ENCODE data around the gene VPS4B.

Gene VPS4B

GRCh38 chr18:63397349-63397748 lies 24.9 kb downstream of the VPS4B start:
- H3K36me3 ChIP-seq (ENCODE audit: control insufficient read depth, insufficient read depth, low read length) = peaks cover 82% of the 10 kb centered on the region
- no peaks in the 10 kb centered on the region for H3K9me3 ChIP-seq (ENCODE audit: control insufficient read depth, insufficient read depth, low read length)
- H3K27me3 ChIP-seq (ENCODE audit: control insufficient read depth, insufficient read depth, low read length) = no peaks in the 10 kb centered on the region
- no peak overlapping the region for H3K9ac ChIP-seq (ENCODE audit: low read depth, low read length)
- H3K4me1 ChIP-seq (ENCODE audit: control insufficient read depth, insufficient read depth, low read length) = no peaks in the 10 kb centered on the region
- no peak overlapping the region for H3K27ac ChIP-seq (ENCODE audit: low read depth, low read length)
- no peak overlapping the region for H3K4me3 ChIP-seq (ENCODE audit: low read depth, low read length)

DNA sequence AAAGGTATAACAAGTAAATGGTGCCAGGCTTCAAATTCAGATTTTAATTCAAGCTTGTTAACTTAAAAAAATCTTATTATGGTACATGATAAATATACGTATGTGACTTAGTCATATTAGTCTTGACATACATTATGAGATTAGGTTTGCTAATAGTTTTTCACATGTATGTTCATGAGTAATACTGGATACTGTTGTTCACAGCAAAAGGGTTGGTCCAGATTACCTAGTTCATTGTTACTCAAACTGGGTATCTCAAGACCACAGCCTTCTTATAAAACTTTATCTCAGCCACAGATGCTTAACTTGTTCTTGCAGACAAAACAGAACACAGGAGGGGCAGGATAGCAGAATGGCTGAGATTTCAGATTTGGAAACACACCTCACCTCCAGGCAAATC lies 26.8 kb downstream of the VPS4B start:
- peaks cover 83% of the 10 kb centered on the region for H3K36me3 ChIP-seq (ENCODE audit: control insufficient read depth, insufficient read depth, low read length)
- H3K27me3 ChIP-seq (ENCODE audit: control insufficient read depth, insufficient read depth, low read length) = no peaks in the 10 kb centered on the region
- no peak overlapping the region for H3K9ac ChIP-seq (ENCODE audit: low read depth, low read length)
- H3K27ac ChIP-seq (ENCODE audit: low read depth, low read length) = no peak overlapping the region
- no peaks in the 10 kb centered on the region for H3K9me3 ChIP-seq (ENCODE audit: control insufficient read depth, insufficient read depth, low read length)
- H3K4me3 ChIP-seq (ENCODE audit: low read depth, low read length) = no peak overlapping the region
- no peaks in the 10 kb centered on the region for H3K4me1 ChIP-seq (ENCODE audit: control insufficient read depth, insufficient read depth, low read length)

DNA sequence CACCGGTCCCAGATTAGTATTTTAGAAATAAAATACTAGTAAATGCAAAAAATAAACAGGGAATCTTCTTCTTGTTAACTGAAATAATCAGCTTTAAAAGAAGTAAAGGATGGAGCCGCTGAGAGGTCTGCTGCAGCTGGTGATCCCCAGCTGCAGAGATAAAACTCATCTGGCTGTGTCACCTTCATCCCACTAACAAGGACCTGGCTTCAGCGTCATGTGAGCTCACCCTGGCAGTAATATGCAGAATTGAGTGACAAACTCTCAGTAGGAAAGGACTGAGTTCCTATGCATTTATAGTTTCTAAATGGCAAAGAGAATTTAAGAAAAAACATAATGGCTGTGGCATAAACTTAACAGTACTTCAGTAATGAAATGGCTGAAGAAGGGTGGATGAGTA lies 27.3 kb downstream of the VPS4B start:
- Histone ChIP-seq H3K4me3 (ENCODE audit: low read depth, low read length) (no peak overlapping the region), H3K36me3 (ENCODE audit: control insufficient read depth, insufficient read depth, low read length) (peaks cover 83% of the 10 kb centered on the region), H3K4me1 (ENCODE audit: control insufficient read depth, insufficient read depth, low read length) (no peaks in the 10 kb centered on the region), H3K9ac (ENCODE audit: low read depth, low read length) (no peak overlapping the region), H3K9me3 (ENCODE audit: control insufficient read depth, insufficient read depth, low read length) (no peaks in the 10 kb centered on the region), H3K27me3 (ENCODE audit: control insufficient read depth, insufficient read depth, low read length) (no peaks in the 10 kb centered on the region), H3K27ac (ENCODE audit: low read depth, low read length) (no peak overlapping the region)

DNA sequence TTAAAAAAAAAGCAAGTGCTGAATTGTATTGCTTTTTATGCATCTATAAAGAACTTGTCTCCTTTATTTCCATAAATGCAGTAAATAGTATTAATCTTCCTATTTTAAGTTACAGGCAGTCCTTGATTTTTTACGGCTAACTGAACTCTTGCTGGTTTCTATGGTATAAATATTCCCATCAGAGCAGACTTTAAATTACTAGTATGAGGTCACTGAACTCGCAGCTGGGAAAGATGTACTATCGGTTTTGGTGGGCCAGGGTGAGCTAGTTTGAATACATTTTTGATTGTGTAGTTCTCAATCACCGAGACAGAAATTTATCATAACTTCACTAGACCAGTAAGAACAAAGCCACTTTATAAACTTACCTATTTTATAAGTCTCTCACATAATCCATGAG lies 34.4 kb downstream of the VPS4B start:
- no peaks in the 10 kb centered on the region for H3K27me3 ChIP-seq (ENCODE audit: control insufficient read depth, insufficient read depth, low read length)
- H3K9ac ChIP-seq (ENCODE audit: low read depth, low read length) = no peak overlapping the region
- H3K4me1 ChIP-seq (ENCODE audit: control insufficient read depth, insufficient read depth, low read length) = no peaks in the 10 kb centered on the region
- H3K27ac ChIP-seq (ENCODE audit: low read depth, low read length) = no peak overlapping the region
- H3K9me3 ChIP-seq (ENCODE audit: control insufficient read depth, insufficient read depth, low read length) = no peaks in the 10 kb centered on the region
- peaks cover 39% of the 10 kb centered on the region for H3K36me3 ChIP-seq (ENCODE audit: control insufficient read depth, insufficient read depth, low read length)
- H3K4me3 ChIP-seq (ENCODE audit: low read depth, low read length) = no peak overlapping the region

- Histone ChIP-seq H3K9me3 (ENCODE audit: control insufficient read depth, insufficient read depth, low read length) (no peaks in the 10 kb centered on the region), H3K36me3 (ENCODE audit: control insufficient read depth, insufficient read depth, low read length) (no peaks in the 10 kb centered on the region), H3K27ac (ENCODE audit: low read depth, low read length) (no peak overlapping the region), H3K9ac (ENCODE audit: low read depth, low read length) (no peak overlapping the region), H3K4me3 (ENCODE audit: low read depth, low read length) (no peak overlapping the region), H3K27me3 (ENCODE audit: control insufficient read depth, insufficient read depth, low read length) (no peaks in the 10 kb centered on the region), H3K4me1 (ENCODE audit: control insufficient read depth, insufficient read depth, low read length) (no peaks in the 10 kb centered on the region)
Observed at GRCh38 chr18:63382843-63383242, 39.4 kb downstream of the VPS4B start.

DNA sequence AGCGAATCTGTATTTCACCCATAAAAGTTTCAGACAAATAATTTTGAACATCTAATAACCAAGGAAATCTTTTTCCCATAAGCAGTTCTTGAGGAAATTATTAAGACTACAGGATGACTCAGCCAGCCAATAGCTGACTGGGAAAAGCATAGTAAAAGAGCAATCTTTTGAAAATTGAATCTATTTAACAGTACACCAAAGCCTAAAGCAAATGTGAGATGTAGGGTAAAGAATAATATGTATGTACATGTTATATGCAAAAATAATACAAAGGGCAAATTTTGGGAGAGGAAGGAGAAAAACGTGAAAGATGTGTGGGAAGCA lies 42.7 kb downstream of the VPS4B start:
- Histone ChIP-seq H3K9me3 (ENCODE audit: control insufficient read depth, insufficient read depth, low read length) (no peaks in the 10 kb centered on the region), H3K4me3 (ENCODE audit: low read depth, low read length) (no peak overlapping the region), H3K27ac (ENCODE audit: low read depth, low read length) (no peak overlapping the region), H3K36me3 (ENCODE audit: control insufficient read depth, insufficient read depth, low read length) (no peaks in the 10 kb centered on the region), H3K27me3 (ENCODE audit: control insufficient read depth, insufficient read depth, low read length) (no peaks in the 10 kb centered on the region), H3K9ac (ENCODE audit: low read depth, low read length) (no peak overlapping the region), H3K4me1 (ENCODE audit: control insufficient read depth, insufficient read depth, low read length) (no peaks in the 10 kb centered on the region)

DNA sequence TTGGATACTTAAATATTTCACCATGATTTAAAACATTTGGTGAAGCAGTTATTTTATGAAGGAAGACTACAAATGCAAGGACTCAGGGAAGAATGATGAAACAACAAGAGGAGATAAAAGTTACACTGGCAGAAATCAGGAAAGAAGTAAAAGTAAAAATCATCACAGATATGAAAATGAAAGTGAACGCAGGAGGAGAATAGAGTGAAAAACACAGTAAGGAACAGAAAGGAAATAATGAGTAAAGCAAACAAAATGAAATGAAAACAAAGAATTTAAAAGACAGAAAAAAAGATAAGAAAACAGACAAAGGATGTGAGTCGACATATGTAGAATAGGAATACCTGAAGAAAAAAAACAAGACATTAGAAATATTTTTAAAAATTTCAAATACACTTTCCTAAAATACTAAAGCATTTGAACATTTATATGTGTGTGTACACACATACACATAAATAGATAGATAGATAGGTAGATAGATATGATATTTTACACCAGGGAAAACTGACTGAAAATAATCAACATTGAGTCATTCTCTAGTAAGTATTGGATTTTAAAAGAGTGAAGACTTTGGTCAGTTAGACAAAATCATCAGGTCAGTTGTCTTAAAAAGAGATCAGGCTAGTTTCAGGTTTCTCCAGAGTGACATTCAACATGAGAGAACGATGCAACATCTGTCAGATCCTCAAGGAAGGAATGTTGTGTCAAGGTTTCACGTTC lies 43.2 kb downstream of the VPS4B start:
- Histone ChIP-seq H3K9ac (ENCODE audit: low read depth, low read length) (no peak overlapping the region), H3K36me3 (ENCODE audit: control insufficient read depth, insufficient read depth, low read length) (no peaks in the 10 kb centered on the region), H3K4me3 (ENCODE audit: low read depth, low read length) (no peak overlapping the region), H3K27me3 (ENCODE audit: control insufficient read depth, insufficient read depth, low read length) (no peaks in the 10 kb centered on the region), H3K9me3 (ENCODE audit: control insufficient read depth, insufficient read depth, low read length) (no peaks in the 10 kb centered on the region), H3K27ac (ENCODE audit: low read depth, low read length) (no peak overlapping the region), H3K4me1 (ENCODE audit: control insufficient read depth, insufficient read depth, low read length) (no peaks in the 10 kb centered on the region)

- H3K9me3 ChIP-seq (ENCODE audit: control insufficient read depth, insufficient read depth, low read length) = no peaks in the 10 kb centered on the region
- no peak overlapping the region for H3K27ac ChIP-seq (ENCODE audit: low read depth, low read length)
- no peak overlapping the region for H3K9ac ChIP-seq (ENCODE audit: low read depth, low read length)
- no peaks in the 10 kb centered on the region for H3K27me3 ChIP-seq (ENCODE audit: control insufficient read depth, insufficient read depth, low read length)
- H3K36me3 ChIP-seq (ENCODE audit: control insufficient read depth, insufficient read depth, low read length) = no peaks in the 10 kb centered on the region
- no peaks in the 10 kb centered on the region for H3K4me1 ChIP-seq (ENCODE audit: control insufficient read depth, insufficient read depth, low read length)
- H3K4me3 ChIP-seq (ENCODE audit: low read depth, low read length) = no peak overlapping the region
Observed at GRCh38 chr18:63377275-63377980, 44.8 kb downstream of the VPS4B start.

GRCh38 chr18:63376538-63376937 lies 45.7 kb downstream of the VPS4B start:
- Histone ChIP-seq H3K4me3 (ENCODE audit: low read depth, low read length) (no peak overlapping the region), H3K27me3 (ENCODE audit: control insufficient read depth, insufficient read depth, low read length) (no peaks in the 10 kb centered on the region), H3K9ac (ENCODE audit: low read depth, low read length) (no peak overlapping the region), H3K4me1 (ENCODE audit: control insufficient read depth, insufficient read depth, low read length) (no peaks in the 10 kb centered on the region), H3K27ac (ENCODE audit: low read depth, low read length) (no peak overlapping the region), H3K9me3 (ENCODE audit: control insufficient read depth, insufficient read depth, low read length) (no peaks in the 10 kb centered on the region), H3K36me3 (ENCODE audit: control insufficient read depth, insufficient read depth, low read length) (no peaks in the 10 kb centered on the region)

DNA sequence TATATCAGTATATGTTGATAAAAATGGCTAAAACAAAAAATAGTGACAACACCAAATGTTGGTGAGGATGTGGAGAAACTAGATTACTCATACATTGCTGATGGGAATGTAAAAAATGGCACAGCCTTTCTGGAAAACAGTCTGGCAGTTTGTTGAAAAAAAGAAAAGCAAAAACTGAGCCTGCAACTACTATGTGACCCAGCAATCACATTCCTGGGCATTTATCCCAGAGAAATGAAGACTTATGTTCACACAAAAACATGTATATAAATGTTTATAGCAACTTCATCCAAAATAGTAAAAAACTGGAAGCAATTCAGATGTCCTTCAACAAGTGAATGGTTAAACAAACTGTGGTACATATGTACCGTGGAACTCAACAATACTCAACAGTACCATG lies 47.7 kb downstream of the VPS4B start:
- Histone ChIP-seq H3K4me3 (ENCODE audit: low read depth, low read length) (no peak overlapping the region), H3K9ac (ENCODE audit: low read depth, low read length) (no peak overlapping the region), H3K4me1 (ENCODE audit: control insufficient read depth, insufficient read depth, low read length) (no peaks in the 10 kb centered on the region), H3K36me3 (ENCODE audit: control insufficient read depth, insufficient read depth, low read length) (no peaks in the 10 kb centered on the region), H3K9me3 (ENCODE audit: control insufficient read depth, insufficient read depth, low read length) (0 out of 2 replicates have a peak, but pooled peaks cover under 1% of the 10 kb centered on the region), H3K27me3 (ENCODE audit: control insufficient read depth, insufficient read depth, low read length) (no peaks in the 10 kb centered on the region), H3K27ac (ENCODE audit: low read depth, low read length) (no peak overlapping the region)

DNA sequence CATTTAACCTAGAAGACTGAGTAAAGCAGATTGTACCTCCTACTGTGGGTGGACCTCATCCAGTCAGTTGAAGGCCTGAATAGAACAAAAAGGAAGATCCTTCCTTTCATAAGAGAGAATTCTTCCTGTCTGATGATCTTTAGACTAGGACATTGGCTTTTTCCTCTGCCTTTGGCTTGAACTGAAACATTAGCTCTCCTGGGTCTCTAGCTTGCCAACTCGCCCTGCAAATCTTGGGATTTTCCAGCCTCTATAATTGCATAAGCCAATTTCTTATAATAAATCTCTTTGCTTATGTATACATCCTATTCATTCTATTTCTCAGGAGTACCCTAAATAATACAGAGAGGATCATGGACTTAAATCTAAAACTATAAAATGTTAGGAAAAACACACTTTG lies 49.1 kb downstream of the VPS4B start:
- Histone ChIP-seq H3K27me3 (ENCODE audit: control insufficient read depth, insufficient read depth, low read length) (no peaks in the 10 kb centered on the region), H3K27ac (ENCODE audit: low read depth, low read length) (no peak overlapping the region), H3K9me3 (ENCODE audit: control insufficient read depth, insufficient read depth, low read length) (0 out of 2 replicates have a peak, but pooled peaks cover 4% of the 10 kb centered on the region), H3K9ac (ENCODE audit: low read depth, low read length) (no peak overlapping the region), H3K4me3 (ENCODE audit: low read depth, low read length) (no peak overlapping the region), H3K36me3 (ENCODE audit: control insufficient read depth, insufficient read depth, low read length) (no peaks in the 10 kb centered on the region), H3K4me1 (ENCODE audit: control insufficient read depth, insufficient read depth, low read length) (no peaks in the 10 kb centered on the region)

All from HUES48 (cell line).